Stimulated activated CD8-positive, alpha-beta memory T cell treated with anti-CD3 and anti-CD28 coated beads, Interleukin-12 subunit alpha, Interleukin-12 subunit beta, amount 100 ng/mL, for 1 hour (primary cell): ENCODE measurements around the gene SSU72.
"Not testable (repeated sequence)": the region's sequence is repeated elsewhere in the genome, so short reads cannot be mapped to it uniquely, and the experiment has no call there.

Experiments used
- DNase-seq: peaks from one replicate; pipeline ENCODE4 v3.0.0-alpha.2; 2020; ENCODE audit warnings: low read depth

Gene SSU72

GRCh38 chr1:1558591-1558990 is 16.1 kb downstream of the SSU72 start:
- no peak for DNase-seq

- not testable (repeated sequence) for DNase-seq
These were observed 17.0 kb downstream of the SSU72 start for GRCh38 chr1:1557688-1558087.

DNA sequence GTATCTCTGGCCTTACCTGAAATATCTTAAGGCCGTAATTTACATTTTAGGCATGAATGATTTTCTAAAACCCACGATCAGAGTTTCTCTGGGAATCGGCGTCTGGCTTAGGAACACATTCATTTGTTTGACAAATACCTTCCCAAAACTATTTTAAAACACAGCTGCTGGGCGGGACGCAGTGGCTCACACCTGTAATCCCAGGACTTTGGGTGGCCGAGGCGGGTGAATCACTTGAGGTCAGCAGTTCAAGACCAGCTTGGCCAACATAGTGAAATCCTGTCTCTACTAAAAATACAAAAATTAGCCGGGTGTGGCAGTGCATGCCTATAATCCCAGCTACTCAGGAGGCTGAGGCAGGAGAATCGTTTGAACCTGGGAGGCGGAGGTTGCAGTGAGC is 17.7 kb downstream of the SSU72 start:
- DNase-seq: not testable (repeated sequence)

DNA sequence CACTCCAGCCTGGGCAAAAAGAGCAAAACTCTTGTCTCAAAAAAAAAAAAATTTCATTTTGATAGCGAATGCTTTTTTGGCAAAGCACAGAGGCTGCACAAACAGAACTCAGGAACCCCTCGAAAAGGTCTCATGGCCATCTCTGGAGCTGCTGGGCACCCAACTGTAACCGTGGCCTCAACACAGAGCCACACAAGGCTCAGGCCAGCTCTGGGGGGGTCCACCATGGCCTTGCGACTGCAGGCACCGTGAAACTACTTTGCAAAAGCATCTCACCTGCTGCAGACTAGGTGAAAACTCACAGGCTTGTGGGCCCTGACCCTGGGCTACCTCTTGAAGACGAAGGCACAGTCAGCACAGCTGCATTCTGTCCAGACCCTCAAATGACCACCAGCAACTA is 18.2 kb downstream of the SSU72 start:
- no peak for DNase-seq

DNA sequence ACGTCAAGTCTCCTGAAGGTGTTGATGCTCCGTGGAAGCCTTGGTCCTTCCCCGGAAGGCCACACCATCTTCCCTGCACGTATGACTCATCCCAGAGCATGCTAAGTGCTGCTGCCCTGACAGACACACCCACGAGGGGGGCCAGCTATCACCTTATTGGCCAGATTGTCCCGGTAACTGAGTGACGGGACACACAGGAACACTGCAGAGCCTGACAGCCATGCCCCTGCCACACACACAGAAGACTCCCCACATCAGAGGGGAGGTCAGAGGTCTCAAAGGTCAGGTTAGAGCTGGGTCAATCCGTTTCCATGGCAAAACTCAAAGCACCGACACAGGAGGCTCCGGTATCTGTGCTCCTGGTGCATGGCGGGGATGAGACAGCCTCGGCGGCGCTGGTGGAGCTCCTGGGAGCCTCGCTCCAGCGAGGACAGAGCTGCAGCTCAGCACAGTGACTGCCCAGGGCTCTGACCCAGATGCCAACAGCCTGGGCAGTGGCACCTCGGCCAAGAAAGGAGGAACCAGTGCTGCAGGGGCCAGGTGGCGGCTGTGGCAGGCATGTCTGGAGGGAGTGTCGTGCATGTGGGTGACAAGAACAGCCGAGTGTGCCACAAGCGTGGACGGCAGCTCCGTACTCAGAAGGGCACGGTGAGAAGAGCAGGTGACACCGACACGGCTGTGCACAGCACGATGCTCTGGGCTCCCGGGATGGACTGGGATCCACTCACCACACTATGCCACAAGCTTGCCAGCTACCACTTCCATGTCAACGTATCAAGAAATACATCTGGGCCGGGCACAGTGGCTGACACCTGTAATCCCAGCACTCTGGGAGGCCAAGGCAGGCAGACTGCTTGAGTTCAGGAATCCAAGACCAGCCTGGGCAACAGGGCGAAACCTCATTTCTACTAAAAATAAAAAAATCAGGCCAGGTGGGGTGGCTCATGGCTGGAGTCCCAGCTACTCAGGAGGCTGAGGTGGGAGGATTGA is 19.4 kb downstream of the SSU72 start:
- DNase-seq: no peak

GRCh38 chr1:1554550-1554925 is 20.1 kb downstream of the SSU72 start:
- no peak for DNase-seq

DNA sequence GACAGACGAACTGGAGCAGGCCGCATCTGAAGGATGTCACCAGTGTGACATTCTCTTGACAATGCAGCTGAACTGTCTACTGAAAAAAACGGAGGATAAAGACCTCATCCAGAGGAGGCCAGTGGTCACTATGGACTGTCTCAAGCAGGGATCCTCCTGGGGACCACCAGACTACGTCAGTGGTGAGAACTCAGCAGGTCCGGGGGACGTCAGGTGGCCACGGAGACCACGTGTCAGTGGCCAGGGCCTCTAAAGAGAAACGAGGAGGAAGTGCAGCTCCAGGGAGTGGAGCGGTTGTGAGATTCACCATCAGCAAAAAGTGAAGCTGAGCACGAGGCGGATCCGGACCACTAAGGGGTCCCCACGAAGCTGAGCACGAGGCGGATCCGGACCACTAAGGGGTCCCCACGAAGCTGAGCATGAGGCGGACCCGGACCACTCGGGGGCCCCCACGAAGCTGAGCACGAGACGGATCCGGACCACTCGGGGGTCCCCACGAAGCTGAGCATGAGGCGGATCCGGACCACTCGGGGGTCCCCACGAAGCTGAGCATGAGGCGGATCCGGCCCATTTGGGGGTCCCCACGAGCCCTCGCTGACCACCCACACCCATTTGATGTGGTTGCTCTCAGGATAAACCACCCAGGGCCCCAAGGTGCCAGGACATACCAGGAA is 20.7 kb downstream of the SSU72 start:
- no peak for DNase-seq

GRCh38 chr1:1552263-1552639 is 22.4 kb downstream of the SSU72 start:
- DNase-seq: no peak

DNA sequence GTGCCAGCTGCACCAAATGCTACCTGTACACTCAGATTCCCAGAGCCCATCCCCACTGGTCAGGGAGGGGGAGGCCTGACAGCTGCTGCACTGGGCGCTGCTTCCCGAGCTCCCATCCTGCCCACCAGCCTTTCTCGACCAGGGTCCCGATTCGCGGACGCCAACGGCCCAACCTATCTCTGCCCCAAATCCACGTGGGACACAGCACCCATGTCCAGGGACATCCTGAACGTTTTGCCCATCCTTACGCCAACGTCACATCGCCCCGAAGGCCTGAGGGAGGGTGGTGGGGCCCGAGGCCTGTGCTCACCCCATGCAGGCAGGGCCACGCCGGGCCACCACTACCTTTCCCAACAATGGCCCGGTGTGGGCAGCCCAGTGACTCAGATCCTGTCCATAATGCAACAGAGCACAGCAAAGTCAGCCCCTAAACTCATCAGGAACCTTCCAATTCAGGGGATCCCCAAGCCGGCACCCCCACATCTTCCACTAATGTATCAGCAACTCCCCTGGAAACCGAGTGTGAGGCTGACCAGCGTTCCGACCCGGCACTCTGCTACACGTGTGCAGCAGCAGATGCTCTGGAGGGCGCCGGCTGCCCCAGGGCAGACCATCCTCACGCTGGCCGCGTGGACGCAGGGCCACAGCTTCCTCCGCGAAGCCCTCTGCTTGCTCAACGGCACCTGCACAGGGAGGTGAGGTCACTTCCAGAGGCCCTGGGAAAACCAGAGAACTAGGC is 23.0 kb downstream of the SSU72 start:
- DNase-seq: no peak

DNA sequence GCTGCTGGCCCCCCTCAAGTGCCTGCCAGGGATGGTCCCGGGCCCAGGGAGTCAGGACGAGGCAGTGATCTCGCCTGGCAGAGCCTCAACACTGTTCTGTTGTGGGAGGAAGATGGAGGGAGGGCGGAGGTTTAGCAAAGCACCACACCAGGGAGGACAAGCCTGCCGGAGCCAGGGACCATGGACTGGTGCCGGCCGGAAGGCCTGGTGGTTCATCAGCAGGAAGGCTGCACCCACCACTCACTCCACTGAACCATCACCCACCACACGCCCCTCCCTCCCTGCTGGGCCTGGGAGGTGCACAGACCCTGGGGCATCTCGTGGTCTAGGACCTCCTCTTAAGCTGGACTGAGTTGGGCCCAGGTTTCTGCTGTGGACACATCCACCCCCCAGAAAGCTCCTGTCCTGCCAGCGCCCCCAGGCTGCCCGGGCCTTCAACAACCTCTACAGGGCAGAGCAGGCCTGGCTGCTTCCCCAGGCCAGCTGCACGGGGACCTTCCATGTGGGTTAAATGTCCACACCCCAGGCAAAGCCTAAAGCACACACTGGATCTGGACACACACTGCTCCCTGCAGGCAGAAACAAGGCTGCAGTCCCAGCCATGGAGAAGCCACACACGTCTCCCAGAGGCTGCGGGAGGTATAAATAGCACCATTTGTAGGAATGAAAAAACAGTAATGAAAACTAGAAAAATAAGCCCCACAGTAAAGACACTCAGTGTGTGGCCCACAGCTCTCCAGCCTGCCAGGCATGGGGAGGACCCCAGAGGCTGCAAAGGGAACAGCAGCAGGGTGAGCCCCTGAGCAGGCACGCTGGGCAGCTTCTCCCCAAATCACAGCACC is 23.9 kb downstream of the SSU72 start:
- DNase-seq: no peak

- no peak for DNase-seq
These were observed 24.6 kb downstream of the SSU72 start for GRCh38 chr1:1550087-1550486.

DNA sequence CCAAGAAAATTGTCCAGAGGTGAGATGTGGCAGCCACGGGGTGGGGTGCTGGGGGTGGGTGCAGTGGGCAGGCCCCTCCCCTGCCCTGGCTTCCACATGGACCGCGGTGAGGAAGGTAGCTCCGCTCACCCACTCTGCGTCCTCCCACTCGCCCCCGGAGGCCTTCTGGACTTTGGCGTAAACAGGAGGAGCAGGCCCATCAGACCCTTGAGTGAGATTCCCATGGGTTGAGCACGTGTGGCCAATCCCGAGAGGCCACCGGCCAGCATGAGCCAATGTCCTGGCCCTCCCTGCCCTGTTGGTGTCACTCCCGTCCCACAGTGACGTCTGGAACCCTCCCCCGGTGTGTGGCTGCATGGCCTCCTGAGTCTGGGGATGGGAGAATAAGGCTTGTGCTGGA is 26.1 kb downstream of the SSU72 start:
- no peak for DNase-seq

DNA sequence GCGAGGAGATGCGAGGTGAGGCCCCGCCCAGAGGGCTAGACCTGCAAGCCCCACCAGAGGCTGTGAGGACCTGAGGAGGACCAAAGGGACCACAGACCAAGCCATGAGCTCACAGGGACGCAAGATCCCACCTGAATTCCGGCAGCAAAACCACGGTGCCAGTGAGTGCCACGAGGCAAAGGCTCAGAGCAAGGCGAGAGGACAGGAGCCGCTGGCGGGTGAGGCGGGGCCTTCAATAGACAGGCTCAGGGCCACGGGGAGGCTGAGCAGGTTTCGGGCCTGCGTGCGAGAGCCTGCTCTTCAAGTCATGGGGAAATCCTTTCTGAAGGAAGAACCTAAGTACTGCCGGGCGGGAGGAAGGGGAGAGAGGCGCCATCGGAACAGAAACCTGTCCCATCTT is 27.2 kb downstream of the SSU72 start:
- DNase-seq: no peak

GRCh38 chr1:1547011-1547410 is 27.7 kb downstream of the SSU72 start:
- DNase-seq: no peak

DNA sequence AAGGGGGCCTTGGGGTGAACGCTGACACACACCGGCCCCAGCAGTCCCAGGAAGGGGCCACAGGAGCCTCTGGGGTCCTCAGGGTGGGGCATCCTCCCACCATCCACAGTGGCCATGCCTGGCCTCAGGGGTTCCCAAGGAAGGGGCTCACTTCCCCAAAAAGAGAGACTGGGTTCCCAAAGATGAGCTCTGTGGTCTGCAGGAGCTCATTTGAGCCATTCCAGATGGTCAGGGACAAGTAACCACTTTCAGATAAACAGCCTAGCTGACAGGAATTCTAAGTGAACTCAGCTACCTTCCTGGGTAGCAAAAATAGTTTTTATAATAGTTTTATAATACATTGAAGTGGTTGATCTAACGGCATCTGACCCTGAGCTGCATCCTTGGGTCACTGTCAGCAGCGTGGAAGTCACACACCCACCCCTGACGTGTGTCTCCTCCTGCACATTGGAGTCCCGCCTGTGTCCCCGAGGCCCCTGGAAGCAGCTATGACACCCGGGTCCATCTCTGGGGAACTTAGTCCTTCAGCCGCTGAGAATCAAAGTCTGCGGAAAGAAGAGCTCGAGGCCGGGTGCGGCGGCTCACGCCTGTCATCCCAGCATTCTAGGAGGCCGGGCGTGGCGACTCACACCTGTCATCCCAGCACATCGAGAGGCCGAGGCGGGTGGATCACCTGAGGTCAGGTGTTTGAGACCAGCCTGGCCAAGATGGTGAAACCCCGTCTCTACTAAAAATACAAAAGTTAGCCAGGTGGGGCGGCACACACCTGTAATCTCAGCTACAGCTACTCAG is 28.5 kb downstream of the SSU72 start:
- DNase-seq: no peak

DNA sequence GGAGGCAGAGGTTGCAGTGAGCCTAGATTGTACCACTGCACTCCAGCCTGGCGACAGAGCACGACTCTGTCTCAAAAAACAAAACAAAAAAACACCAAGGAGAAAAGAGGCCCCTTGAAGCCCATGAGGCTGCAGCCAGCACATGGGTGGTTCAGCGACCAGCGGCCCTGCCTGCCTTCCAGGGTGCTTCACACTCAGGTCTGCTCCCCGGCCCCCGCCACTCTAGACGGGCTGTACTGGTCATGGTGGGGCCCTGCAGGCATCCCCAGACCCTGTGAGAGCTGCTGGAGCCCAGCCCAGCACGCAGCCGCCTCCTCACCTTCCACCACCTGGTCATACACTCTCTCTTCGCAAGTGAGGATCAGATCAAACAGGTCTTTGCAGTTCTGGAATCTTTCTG is 30.1 kb downstream of the SSU72 start:
- DNase-seq: no peak

DNA sequence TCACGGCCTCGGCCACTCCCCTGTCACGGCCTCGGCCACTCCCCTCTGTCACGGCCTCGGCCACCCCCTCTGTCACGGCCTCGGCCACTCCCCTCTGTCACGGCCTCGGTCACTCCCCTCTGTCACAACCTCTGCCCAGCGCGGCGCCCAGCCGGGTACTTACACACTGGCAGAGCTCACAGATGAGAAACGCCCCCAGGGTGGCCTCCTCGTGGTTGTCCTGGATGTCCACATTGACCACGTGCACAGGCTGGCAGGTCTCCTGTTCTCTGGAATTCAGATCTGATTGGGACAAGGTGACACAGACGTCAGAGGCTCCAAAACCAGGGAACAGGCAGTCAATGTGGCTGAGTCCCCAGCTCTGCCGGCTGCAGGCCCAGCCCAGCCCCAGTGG is 31.0 kb downstream of the SSU72 start:
- no peak for DNase-seq

- no peak for DNase-seq
These were observed 31.6 kb downstream of the SSU72 start for GRCh38 chr1:1542766-1543705.

- DNase-seq: no peak
These were observed 32.5 kb downstream of the SSU72 start for GRCh38 chr1:1541956-1542765.
